Measurements from ENCODE around the gene FARS2. TPM values are rescaled to one million over a fixed set of nuclear protein-coding genes. Genes with fewer than 3 reads are reported as not detected.

The FARS2 gene
- total RNA-seq, 1 donor from 2014 or later = 18.3 TPM

- no peaks in the 10 kb centered on the region for H3K4me1 ChIP-seq
- intact Hi-C loops (cut with DNase I) = no loop called here
- H3K27me3 ChIP-seq = no peaks in the 10 kb centered on the region
- no peak for TF ChIP-seq CTCF (IDR thresholded peaks at IDR 0.05)
- H3K27ac ChIP-seq = no peak overlapping the region
- no peaks in the 10 kb centered on the region for H3K9me3 ChIP-seq
- no peak for DNase-seq
- H3K36me3 ChIP-seq = no peaks in the 10 kb centered on the region
- ATAC-seq = no peak
- H3K4me3 ChIP-seq = no peak overlapping the region
These were observed 128.9 kb downstream of the FARS2 start for GRCh38 chr6:5390177-5390576.

GRCh38 chr6:5394280-5394679 is 133.0 kb downstream of the FARS2 start:
- Histone ChIP-seq H3K4me3 (no peak overlapping the region), H3K9me3 (no peaks in the 10 kb centered on the region), H3K4me1 (no peaks in the 10 kb centered on the region), H3K36me3 (no peaks in the 10 kb centered on the region), H3K27me3 (no peaks in the 10 kb centered on the region), H3K27ac (no peak overlapping the region)
- intact Hi-C loops (cut with DNase I) = no loop called here
- TF ChIP-seq CTCF (IDR thresholded peaks at IDR 0.05) = no peak
- DNase-seq (no peak), ATAC-seq (no peak)

GRCh38 chr6:5395719-5396118 is 134.4 kb downstream of the FARS2 start:
- intact Hi-C loops (cut with DNase I) = no loop called here
- Histone ChIP-seq H3K36me3 (no peaks in the 10 kb centered on the region), H3K27me3 (no peaks in the 10 kb centered on the region), H3K4me1 (no peaks in the 10 kb centered on the region), H3K9me3 (no peaks in the 10 kb centered on the region), H3K4me3 (no peak overlapping the region), H3K27ac (no peak overlapping the region)
- ATAC-seq = no peak
- no peak for DNase-seq
- TF ChIP-seq CTCF (IDR thresholded peaks at IDR 0.05) = no peak

- Histone ChIP-seq H3K9me3 (no peaks in the 10 kb centered on the region), H3K4me1 (no peaks in the 10 kb centered on the region), H3K4me3 (no peak overlapping the region), H3K27ac (no peak overlapping the region), H3K27me3 (no peaks in the 10 kb centered on the region), H3K36me3 (no peaks in the 10 kb centered on the region)
- intact Hi-C loops (cut with DNase I) = no loop called here
- ATAC-seq (peak; percentile 75), DNase-seq (no peak)
- peak; percentile 53 for TF ChIP-seq CTCF (IDR thresholded peaks at IDR 0.05)
These were observed 137.2 kb downstream of the FARS2 start for GRCh38 chr6:5398530-5398929.

GRCh38 chr6:5399391-5399790 is 138.1 kb downstream of the FARS2 start:
- no peaks in the 10 kb centered on the region for H3K36me3 ChIP-seq
- intact Hi-C loops (cut with DNase I) = no loop called here
- no peak for DNase-seq

More at GRCh38 chr6:5399391-5399790, 138.1 kb downstream of the FARS2 start:
- no peaks in the 10 kb centered on the region for H3K27me3 ChIP-seq
- TF ChIP-seq CTCF (IDR thresholded peaks at IDR 0.05) = no peak
- no peak overlapping the region for H3K4me3 ChIP-seq
- H3K9me3 ChIP-seq = no peaks in the 10 kb centered on the region
- H3K4me1 ChIP-seq = no peaks in the 10 kb centered on the region
- H3K27ac ChIP-seq = no peak overlapping the region
- ATAC-seq = no peak

Data from upper lobe of right lung (tissue), 1 donor.